ENCODE data around the gene LGALS9B.
"Not testable (repeated sequence)": the region's sequence is repeated elsewhere in the genome, so short reads cannot be mapped to it uniquely, and the experiment has no call there.

DNA sequence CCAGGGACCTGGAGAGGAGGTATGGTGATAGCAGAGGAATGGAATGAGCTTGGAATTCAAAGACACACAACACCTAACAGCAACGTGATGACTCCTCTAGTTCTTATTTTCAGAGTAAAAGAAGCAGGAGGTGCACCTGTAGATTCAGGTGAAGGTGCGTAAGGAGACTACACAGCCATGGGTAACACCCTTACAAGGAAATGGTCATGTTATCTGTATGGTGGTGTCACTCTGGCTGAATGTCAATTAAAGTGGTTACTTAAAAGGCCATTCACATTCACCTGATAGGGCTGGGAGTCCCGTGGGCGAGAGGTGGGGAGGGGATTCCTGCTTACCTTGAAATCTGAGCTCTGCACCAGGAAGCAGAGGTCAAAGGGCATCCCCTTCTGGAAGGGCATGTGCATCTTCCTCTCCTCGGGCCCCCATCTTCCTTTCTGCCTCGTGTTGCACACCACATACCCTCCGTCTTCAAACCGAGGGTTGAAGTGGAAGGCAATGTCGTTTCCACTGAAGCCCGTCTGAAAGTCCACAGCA is 9.4 kb downstream of the LGALS9B start:
- TF ChIP-seq CTCF (IDR thresholded peaks at IDR 0.05 in 8 of 11, conservative IDR thresholded peaks at IDR 0.05 in 3 of 11); POLR2A (IDR thresholded peaks at IDR 0.05); POLR2AphosphoS5 (IDR thresholded peaks at IDR 0.05): not testable (repeated sequence)
